Measurements from ENCODE around the gene WDR86.

WDR86 gene

DNA sequence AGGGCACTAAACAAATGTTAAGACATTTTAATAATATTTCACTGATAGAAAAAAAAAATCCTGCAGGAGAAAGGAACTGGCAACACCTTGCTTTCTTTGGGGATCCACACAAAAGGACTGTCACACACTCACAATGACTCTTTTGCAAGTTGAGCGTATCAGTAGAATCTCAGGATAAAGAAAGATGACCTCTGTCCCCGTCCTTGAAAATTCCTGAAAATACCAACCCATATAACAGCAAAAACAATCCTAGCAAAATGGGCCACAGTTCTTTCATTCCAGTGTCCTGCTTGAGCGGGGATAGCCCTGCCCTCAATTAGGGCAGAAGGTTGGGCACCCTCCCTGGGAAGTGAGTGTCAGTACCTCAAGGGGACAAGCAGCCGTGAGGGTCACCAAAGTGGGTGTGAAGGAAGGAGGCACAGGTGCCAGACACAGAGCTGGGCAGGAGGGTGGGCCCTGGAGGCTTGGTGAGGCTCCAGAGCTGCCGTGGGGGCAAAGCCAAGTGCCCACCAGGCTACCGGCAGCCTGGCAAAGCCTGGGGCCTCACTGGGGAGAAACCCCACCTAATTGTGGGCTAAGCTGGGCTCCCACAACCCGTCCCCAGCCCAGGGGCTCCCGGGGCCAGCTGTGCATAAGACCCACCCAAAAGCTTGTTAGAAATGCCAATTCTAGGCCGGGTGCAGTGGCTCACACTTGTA, 2.8 kb downstream of the WDR86 start:
- no peak for DNase-seq (ENCODE audit: low read depth, low spot score)

DNA sequence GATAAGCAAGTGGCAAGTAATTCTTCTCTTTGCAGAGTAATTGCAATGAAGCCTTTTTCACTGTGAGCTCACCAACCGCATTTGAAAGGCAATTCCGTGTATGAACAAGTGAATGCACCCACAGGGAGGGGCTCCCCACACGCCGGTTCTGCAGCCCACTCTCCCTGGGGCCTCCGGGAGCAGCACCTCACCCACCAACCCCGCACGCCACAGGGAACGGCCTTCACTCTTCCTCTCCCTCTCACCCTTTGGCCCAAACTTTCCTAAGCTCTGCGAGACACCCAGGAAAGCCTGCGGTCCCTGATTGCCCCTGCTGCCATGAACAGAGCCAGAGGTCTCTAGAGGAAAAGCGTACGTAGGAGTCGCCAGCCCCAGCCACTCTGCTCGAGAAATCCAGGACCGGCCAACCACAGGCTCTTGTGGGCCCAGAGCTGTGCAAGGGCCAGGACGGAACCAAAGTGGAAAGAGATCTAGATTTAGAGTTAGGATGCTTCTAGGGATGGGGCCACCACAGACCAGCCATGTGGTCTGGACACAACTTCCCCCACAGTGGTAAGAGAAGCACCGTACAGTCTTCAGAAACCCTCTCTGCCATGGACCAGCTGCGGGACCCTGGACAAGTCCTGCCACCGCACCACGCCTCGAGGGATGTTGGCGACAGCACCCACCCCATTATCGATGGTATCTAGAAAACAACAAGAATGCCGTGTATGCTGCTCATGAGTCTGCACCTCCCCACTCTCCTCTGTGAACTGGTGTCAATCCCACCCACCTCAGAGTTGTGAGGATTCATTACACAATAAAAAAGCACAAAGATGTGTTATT, 3.6 kb downstream of the WDR86 start:
- no peak for DNase-seq (ENCODE audit: low read depth, low spot score)

DNA sequence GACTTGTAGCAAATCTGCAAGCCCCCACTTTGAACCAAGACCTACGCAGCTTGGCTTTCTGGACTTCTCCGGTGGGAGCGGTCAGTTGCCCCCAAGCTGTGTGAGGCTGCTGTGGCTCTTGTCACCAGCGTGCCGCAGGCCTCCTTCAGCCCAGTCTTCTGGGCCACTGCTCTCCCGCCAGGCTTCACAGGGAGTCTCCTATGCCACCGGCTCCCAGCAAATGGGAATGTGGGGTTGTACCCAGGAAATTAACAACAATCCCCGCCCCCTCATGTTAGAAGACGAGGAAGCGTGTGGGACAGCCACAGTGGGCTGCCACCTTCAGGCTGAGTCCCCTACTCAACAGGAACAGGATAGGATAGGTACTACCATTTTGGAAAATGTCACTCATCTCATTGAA, 4.2 kb downstream of the WDR86 start:
- DNase-seq (ENCODE audit: low read depth, low spot score), result no peak

DNA sequence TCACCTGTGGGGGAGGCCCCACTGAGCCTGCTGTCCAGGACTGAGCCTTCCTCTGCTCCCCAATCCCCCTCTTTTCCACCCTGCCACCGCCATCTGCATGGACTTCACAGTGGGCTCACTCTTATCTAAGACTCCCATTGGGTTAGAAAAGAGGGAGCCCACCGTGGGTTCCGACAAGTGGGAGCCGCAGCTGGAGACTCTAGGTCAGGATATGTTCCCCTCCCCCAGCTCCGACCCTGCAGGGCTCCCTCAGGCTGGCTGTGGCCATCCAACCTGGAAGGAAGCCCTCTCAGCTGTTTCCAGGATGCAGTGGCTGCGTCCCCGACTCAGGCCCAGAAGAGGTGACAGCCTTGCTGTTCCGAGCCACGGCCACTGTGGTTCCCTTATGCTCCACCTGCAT, 4.8 kb downstream of the WDR86 start:
- no peak for DNase-seq (ENCODE audit: low read depth, low spot score)

DNA sequence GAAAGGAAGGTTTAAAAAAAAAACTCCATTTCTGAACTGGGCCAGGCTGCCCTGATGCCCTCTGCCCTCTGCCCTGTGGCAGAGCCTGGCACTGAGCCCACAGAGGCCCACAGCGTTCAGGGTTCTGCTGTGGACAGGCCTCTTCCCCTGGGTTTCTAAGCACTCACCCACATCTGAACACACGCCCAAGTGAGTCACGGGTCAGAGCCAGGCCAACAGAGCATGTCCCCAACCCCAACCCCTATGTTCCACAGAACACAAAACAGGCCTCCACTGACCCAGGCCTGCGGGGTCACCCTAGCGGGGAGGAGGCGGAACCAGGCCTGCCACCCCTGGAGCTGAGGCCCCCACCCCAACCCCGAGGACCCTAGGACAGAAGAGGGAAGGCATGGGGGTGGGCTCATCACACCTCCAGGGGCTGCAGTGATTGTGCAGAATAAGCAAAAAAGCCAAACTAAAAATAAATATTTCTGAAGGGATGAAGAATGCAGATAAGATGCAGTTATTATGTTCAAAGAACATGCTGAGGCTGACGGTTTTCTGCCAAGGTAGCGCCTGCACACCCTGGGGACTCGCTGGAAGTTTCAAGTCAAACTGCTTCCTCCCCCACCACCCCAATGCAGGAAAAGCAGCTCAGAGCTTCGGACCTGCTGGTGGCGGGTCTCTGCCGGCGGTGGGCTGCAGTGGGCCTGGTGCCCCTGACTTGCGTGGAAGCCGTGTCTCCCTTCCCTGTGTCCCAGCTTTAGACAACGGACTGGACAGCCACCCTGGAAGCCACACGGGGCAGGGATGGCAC, 5.4 kb downstream of the WDR86 start:
- DNase-seq (ENCODE audit: low read depth, low spot score), result no peak

DNA sequence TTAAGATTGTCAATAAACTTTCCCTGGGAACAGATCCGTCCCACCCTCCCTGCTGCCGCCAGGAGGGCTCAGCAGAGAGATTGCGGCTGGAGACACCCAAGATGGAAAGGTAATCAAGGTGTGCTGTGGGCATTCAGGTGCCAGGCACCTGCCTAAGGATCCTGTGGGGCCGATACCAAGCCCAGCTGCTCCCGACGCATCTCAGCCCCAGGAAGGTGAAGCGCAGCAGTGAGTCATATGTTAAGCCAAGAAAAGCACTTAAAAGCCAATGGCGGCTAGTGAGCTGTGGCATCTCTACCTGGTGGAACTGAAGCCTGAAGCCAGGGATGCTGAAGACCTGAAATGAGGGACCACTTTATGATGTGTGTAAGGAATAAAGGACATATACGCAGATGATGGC, 6.1 kb downstream of the WDR86 start:
- DNase-seq (ENCODE audit: low read depth, low spot score), result no peak

DNA sequence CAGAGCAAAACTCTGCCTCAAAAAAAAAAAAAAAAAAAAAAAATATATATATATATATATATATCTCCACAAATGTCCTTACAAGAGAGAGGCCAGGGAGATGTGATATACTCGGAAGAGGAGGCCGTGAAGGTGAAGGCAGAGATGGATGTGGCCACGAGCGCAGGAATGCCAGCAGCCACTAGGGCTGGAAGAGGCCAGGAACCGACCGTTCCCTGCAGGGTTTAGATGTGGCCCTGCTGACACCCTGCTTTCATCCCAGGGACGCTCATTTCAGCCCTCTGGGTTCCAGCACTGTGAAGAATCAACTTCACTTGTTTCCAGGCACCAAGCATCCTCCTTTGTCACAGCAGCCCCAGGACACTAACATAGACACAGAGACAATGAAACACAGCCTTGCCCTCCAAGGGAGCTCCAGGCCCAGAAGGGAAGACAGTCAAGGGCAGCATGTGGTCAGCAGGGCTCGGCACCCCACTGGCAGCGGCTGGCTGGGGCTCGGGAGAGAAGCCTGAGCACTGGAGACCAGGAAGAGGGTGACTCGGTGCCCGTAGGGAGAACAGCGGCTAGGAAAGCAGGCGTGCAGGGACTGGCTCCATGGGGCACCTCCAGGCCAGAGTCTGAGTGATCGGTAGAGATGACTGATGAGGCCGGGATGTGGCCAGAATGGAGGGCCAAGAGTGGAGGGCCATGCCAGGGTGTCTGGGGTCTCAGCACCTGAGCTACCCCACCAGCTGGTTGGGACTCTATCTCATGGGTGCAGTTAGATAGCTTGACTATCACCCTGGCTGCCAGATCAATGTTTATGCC, 7.6 kb downstream of the WDR86 start:
- no peak for DNase-seq (ENCODE audit: low read depth, low spot score)

DNA sequence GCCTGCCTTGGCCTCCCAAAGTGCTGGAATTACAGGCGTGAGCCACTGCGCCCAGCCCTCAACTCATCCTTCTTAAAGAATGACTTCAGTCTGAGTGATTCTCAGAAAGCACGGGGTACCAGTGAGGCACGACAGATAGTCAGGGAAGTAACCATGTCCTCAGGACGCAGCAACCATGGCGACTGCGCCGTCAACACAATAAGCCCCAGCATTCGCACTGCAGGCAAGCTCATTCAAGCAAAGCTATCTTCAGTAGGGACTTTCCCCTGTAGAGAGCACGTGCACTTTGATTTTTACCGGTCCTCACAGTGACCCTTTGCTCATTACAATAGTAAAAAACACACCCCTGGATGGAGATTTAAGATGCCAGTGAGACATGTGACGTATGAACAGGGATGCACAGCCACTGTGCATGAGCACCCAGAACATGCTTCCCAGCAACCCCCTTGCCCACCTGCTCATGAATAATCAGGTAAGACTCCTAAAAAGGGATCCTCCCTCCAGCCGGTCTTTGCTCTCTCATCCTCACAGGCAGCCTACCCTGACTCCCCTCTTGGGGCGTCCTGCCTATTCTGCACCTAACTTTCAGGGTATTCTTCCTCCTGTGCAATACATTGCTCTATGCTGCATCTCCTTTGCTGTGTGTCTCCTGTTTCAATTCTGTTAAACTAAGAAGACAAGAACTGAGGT, 9.1 kb downstream of the WDR86 start:
- DNase-seq (ENCODE audit: low read depth, low spot score), result no peak

DNA sequence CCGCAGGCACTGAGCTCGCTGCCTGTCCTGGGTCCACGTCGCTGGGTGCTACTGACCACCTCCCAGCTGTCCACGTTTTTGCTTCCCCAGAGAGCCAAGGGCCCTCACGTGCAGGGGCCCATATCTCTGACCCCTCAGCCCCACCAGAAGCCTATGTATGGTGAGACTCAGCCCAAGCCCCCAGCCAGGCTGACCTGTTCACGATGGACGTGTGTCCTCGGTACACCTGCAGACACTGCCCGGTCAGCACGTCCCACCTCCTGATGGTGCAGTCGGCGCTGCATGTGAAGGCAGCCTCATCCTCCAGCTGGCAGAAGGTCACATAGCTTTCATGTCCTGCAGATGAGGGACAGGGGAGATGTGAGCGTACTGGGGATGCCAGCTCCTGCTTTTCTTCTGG, 9.9 kb downstream of the WDR86 start:
- DNase-seq (ENCODE audit: low read depth, low spot score), result no peak

DNA sequence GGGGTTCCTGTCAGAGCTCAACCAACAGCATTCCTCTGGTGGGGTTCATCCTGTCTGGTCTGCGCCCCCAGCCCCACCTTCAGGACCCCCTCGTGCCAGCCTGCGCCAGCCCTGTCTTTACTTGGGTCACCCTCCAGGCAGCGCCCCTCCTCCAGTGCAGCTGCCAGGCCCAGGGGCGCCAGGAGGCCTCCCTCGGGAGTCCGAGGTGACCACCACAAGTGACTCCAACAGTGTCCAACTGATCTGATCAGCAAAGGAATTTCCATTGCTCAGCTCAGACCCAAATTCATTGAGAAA, 10.6 kb downstream of the WDR86 start:
- DNase-seq (ENCODE audit: low read depth, low spot score), result no peak

DNA sequence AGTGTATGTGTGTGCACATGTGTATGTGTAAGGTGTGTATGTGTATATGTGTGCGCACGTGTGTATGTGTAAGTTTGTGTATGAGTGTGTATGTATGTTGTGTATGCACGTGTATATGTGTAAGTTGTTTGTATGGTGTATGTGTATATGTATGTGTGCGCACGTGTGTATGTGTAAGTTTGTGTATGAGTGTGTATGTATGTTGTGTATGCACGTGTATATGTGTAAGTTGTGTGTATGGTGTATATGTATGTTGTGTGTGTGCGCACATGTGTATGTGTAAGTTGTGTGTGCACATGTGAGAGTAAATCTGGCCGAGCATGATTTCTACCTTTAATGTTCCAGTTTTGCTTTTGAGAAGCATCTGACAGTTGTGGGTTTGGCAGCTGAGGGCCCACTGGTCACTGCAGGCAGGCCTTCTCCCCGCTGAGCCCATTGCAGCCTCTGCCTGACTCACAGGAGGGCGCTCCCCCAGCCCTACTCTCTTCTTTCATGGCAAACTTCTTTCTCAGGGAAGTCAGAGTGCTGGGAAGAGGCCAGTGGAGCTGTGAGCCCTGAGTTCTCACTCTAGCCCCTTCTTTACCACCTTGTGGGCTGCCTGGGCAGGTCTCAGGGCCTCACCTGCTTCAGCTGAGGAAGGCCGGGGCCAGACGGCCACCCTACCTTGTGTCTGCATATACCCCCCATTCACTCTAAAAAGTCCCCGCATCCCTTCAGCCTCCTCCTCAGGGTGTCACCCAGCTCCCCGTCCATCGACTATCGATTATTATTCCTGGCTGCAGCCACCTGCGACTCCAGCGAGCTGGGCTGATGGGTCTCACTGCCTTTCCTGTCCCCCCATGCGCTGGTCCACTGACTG, 11.2 kb downstream of the WDR86 start:
- DNase-seq (ENCODE audit: low read depth, low spot score), result no peak

DNA sequence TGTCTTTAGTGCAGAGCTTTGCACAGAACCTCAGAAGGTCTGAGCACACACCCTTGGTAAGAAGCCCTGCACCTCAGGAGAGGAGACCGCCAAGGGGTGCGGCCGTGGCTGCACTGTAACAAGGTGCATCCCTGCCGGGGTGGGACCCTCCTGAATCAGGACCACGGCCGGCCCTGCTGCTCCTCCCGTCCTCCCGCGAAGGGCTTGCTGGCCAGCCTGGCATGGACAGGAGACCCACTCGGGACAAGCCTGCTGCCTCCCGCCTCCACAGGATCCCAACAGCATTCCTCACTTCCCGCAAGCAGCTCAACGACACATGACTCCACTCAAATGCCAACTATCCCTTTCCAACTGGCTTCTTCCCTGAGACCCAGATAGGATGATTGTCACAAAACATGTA, 12.8 kb downstream of the WDR86 start:
- DNase-seq (ENCODE audit: low read depth, low spot score), result no peak

DNA sequence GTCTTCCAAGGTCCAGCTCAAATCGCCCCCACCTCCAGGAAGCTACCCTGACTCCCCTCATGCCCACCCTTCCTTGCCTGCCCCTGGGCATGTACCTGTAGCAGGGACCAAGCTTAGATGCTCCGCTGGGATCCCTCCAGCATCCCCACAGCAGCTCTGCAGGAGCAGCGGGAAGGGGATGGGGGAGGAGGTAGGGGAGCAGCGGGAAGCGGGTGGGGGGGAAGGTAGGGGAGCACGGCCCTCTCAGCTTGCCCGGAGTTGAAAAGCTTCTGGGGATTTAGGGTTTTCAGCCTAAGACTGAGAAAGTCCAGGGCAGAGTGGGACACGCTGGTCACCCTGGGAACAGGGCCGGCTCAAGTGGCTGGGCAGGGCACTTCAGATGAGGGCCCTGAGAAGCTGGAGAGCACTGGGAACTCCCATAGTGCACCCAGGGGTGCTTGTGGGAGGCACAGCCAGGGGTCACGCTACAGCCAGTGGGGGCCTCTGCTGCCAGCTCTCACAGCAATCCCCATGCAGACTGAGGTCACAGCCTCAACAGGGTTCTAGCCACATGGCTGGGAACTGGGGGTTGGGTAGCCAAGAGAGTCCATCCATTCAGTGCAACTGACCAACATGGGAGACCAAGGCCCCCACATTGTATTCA, 13.4 kb downstream of the WDR86 start:
- no peak for DNase-seq (ENCODE audit: low read depth, low spot score)

DNA sequence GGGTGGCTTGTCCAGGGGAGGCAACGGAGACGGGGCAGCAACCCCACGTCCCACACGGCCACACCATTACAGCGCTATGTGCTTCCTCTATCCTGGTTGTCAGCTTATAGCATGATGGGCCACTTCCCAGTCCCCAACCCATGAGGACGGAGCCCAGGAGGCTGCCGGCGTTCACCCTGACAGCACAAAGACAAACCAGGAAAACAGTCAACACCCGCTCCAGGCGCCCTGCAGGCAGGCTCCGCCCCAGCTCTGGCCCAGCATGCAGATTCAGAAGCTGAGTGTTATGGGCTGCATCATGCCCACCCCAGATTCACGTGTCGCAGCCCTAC, 14.8 kb downstream of the WDR86 start:
- DNase-seq (ENCODE audit: low read depth, low spot score), result no peak

DNA sequence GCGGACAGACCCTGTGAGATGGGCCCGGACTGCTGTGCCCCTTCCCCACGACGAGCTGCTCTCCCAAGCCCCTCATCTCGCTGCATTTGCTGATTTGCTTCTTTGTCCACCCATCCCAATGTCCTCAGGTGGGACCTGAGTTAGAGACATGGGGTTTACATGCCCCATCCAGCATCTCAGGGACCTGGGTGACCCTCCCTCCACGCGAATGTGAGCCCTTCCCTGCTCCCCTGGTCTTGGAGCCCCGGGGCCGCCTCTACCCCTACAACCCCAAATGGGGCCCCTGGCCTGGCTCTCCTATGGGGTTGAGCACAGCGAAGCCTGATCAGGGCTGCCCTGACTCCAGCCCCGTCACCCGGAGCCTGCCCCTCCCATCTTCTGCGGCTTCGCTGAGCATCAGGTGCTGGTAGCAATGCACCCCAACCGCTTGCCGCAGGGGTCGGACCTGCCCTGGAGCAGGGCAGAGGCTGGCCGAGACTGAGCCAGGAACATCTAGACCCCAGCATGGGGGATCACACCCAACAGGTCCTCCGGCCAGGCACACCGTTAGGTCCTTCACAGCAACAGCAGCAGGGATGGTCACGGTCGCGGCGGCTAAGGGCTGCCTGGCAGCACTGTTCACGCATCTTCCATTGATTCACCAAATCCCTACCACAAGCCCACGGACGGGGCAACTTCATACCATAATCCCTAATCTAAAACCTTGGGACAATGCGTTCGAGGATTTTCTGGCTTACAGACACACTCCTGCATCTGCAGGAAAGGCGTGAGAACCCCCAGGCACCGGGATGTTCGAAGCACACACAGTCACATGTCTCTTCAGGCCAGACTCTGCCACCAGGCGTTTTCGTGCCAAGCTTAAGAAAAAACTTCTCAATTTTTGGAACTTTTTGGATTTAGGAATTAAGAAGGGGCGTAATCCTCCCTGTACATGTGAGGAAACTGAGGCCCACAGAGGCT, 15.5 kb downstream of the WDR86 start:
- no peak for DNase-seq (ENCODE audit: low read depth, low spot score)

DNA sequence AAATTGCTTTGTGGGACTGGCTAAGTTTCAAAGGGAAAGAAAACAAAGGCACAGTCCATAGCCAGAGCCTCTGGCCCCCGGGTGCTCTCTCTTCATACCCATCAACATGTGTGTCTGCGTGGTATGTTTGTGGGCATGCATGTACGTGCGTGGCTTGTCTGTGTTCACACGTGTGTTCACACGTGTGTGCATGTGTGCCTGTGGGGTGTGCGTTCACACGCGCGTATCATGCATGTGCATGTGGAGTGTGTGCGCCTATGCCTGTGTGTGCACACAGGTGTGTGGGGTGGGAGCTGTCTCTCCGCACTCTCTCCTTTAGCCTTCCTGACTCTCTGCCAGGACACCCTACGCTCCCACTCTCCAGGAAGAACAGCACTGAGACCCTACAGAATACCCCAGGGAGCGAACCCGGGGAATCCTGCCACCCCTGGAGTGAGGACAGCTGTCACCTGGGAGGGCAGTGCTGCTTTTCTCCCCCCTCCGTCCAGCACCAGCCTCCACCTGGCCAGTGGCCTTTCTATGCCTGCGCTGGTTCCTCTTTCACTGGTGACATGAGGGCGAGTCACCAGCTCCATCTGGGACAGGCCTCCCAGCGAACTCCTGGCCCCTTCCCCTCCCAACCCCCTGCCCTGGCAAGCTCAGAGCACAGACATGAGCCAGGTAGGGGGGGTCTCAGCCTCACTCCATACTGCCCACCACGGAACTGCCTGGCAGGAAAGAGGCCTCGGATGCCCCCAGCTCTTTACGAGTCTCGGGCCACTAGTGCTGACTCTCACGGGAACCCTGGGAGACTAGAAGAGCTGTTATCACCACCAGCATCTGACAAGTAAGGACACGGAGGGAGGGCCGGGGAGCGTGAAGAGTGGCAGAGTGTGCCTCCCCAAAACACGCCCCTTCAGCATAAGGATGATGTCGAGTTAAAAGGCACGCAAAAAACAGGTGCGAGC, 16.5 kb downstream of the WDR86 start:
- DNase-seq (ENCODE audit: low read depth, low spot score), result no peak

DNA sequence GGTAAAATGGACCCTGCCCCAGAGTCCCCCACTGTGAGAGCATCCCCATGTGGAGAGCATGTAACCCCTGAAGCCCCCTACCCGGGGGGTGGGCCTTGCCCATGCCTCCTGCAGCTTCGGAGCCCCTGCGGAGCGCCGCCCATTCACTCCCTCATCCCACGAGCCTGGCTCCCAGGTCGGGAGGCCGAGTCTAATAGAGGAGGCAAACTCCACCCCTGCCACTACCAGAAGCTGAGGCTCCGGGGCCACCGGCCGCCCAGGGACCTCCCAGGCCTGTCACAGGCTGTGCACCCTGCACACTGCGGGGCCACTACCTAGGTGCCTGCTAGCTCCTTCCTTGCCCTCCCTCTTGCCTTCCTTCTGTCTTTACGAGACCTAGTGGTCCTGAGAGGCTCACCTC, 17.4 kb downstream of the WDR86 start:
- DNase-seq (ENCODE audit: low read depth, low spot score), result no peak

DNA sequence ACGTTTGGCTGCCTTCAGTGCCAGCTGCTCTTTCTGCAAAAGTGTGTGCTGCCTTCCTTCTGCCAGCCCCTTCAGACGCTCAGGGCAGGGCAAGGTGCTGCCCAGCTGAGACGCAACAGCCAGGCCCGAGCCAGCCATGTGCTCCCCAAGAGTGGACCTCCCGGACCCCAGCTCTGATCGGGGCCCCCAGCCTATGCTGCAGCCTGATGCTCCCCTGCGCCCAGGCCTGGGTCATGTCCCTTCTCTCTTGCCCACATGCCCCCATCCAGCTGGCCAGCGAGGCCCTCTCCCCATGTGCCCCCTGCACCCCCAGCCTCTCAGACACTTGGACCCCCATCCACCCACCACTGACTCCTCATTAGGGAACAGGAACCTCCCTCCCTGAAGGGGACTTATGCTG, 17.8 kb downstream of the WDR86 start:
- DNase-seq (ENCODE audit: low read depth, low spot score), result no peak

All from activated naive CD8-positive, alpha-beta T cell treated with anti-CD3 and anti-CD28 coated beads, Interleukin-2, amount 50 U/mL, for 16 hours (primary cell).